GM18505 (cell line): ENCODE results near the gene GRN.
"Not testable (repeated sequence)": the region's sequence is repeated elsewhere in the genome, so short reads cannot be mapped to it uniquely, and the experiment has no call there.

Experiments
- ATAC-seq: cut with Tn5 transposase; IDR thresholded peaks from one replicate; pipeline ENCODE4 v1.9.1; 2021; ENCODE audit not compliant: unreplicated experiment
- POLR2A ChIP-seq: IDR thresholded peaks from 4 replicates; pipeline ENCODE4 v1.6.1; 2011; ENCODE audit warnings: borderline replicate concordance; ENCODE audit not compliant: insufficient read depth, insufficient read length; ENCODE audit errors: extremely low read depth

Gene GRN

GRCh38 chr17:44327715-44328449, 17.2 kb upstream of the GRN start:
- ATAC-seq = no peak
- no peak for TF ChIP-seq POLR2A

- not testable (repeated sequence) for ATAC-seq
These were observed 15.6 kb upstream of the GRN start for GRCh38 chr17:44329516-44329915.

DNA sequence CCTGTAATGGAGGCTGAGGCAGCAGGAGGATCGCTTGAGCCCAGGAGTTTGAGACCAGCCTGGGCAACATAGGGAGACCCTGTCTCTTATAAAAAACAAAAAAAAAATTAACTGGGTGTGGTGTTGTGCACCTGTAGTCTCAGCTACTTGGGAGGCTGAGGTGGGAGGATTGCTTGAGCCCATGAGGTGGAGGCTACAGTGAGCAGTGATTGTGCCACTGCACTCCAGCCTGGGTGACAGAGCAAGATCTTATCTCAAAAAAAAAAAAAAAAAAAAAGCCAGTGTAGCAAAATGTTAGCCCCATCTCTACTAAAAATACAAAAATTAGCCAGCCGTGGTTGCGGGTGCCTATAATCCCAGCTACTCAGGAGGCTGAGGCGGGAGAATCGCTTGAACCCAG, 14.8 kb upstream of the GRN start:
- not testable (repeated sequence) for ATAC-seq

DNA sequence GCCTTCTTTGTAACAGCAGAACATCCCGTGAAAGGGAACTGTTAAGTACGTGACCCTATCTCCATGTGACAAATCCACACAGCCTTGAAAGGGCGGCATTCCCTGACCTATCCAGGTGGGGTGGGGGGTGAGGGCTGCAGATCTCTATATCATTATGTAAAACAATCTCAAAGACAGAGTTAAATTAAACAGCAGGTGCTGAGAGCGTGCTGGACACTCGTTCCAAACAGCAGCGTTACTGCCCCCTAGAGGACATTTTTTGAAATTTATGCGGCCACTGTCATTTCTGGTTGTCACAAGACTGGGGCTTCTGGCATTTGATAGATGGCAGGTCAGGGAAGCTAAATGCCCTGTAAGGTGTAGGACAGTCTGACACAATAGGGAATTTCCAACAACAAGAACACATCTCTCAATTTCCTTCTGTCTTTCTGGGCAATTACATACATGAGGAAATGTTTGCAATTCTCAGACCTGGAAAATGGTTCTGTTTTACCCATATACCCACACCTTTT, 13.8 kb upstream of the GRN start:
- ATAC-seq = no peak
- no peak for TF ChIP-seq POLR2A

- no peak for ATAC-seq
- no peak for TF ChIP-seq POLR2A
These were observed 11.7 kb upstream of the GRN start for GRCh38 chr17:44333371-44333770.

DNA sequence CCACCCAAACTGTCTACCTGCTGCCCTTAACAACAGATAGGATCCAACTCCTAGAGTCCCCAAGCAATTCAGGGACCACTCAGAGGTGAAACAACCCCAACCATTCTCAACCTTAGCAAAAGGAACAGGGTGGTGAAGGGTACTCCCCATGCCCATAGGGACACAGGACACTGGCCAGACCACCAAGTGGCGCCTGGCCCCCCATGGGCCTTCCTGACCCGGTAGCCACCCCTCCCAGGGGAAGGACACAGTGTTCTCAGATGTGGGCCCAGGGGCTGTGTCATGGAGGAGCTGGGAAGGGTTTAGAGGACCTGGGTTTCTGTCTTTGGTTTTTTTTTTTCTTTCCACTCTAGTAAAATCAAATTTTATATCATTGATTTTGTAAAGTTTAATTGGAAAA, 10.8 kb upstream of the GRN start:
- no peak for TF ChIP-seq POLR2A
- ATAC-seq = no peak

DNA sequence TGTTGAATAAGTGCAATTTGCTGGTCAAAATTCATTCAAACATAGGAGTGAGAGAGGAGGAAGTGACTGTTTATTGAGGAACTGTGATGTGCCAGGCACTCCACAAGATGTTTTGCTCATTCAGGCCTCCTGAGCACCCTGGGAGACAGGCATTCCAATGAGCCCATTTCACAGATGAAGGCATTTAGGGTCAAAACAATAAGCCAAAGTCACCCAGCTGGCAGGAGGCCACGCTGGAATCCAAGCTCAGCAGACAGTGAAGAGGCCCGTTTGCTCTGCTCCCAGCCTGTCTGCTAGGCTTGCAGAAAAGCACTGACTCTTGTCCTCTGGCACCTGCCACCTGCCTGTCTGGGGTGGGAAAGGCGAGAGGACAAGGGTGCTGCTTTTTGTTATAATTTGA, 10.4 kb upstream of the GRN start:
- no peak for TF ChIP-seq POLR2A
- no peak for ATAC-seq

DNA sequence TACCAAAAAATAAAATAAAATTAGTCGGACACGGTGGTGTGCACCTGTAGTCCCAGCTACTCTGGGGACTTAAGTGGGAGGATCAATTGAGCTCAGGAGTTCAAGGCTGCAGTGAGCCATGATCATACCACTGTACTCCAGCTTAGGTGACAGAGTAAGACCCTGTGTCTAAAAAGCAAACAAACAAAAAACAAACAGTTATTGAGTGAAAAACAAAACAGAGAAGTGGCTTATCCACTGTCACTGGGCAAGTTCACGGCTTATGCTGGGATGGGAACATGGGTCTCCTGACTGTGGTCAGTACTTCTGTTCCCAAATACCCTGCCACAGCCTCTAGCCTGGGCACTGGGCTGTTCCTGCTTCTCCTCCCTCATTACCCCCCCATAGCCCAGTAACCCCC, 9.5 kb upstream of the GRN start:
- no peak for TF ChIP-seq POLR2A
- ATAC-seq = no peak

GRCh38 chr17:44335968-44336367, 9.1 kb upstream of the GRN start:
- TF ChIP-seq POLR2A = no peak
- ATAC-seq = no peak

DNA sequence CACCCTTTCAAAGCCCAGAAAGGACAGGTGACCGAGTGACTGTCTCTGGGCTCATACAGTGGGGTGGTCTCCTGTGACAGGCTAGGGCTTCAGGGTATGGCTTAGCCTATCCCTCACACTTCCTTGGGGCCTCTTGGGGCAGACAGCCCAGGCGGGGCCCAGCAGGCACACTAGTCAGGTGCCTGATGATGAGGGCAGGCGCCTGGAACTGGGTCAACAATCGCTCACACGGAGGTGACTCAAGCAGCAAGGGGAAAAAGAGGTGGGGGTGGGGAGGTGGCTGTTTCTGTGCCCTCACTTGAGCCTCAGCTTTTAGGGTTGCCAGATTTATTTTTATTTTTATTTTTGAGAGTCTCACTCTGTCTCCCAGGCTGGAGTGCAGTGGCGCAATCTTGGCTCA, 6.4 kb upstream of the GRN start:
- no peak for TF ChIP-seq POLR2A
- no peak for ATAC-seq

DNA sequence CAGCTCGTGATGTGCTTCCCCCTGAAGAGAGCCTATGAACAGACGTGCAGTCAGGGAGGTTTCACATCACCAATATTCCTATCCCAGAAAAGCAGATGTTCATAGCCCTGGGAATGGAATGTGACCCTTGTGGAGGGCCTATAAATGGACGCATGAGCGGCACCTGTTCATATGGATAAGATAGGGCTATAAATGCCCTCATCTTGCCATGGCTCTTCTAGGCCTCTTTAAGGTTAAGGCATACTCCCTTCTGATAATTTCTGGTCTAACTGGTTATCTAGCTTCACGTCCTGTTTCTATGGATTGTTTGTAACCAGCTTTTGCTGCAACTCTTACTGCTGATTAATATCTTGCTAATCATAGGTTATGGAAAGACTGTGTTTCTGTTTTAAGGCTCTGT, 4.5 kb upstream of the GRN start:
- not testable (repeated sequence) for ATAC-seq

GRCh38 chr17:44343510-44344209, 1.4 kb upstream of the GRN start:
- ATAC-seq = no peak
- TF ChIP-seq POLR2A = no peak

DNA sequence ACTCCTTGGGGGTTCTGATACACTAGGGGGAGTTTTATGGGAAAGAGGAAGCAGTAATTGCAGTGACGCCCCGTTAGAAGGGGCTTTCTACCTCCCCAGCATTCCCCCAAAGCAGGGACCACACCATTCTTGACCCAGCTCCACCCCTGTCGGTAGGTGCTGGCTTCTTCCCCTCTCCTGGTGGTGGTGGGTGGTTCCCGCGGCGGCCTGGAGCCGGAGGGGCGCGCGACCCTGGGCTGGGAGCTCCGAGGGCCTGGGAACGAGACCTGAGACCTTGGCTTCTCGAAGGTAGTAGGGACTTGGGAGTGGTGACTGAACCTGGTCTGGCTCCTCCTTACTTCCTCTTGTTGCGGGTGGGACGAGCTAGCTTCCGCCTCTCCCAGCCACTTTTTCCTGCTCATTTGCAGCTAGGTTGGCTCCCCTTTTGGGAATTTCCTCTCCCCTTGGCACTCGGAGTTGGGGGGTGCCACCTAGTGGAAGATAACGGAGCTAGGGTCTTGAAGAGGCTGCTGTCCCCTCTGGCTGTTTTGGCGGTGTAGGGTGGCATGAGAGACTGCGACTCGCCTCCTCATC, 438 bp downstream of the GRN start:
- TF ChIP-seq POLR2A = no peak
- ATAC-seq = peak; percentile 8
